ENCODE measurements around the gene ATG14.
"Not testable (repeated sequence)": the region's sequence is repeated elsewhere in the genome, so short reads cannot be mapped to it uniquely, and the experiment has no call there.

The ATG14 gene

GRCh38 chr14:55383541-55384140, 28.0 kb downstream of the ATG14 start:
- DNase-seq = no peak

GRCh38 chr14:55383056-55383466, 28.6 kb downstream of the ATG14 start:
- not testable (repeated sequence) for DNase-seq

- DNase-seq = no peak
Measured at GRCh38 chr14:55382483-55382882, 29.1 kb downstream of the ATG14 start.

- DNase-seq = no peak
Measured at GRCh38 chr14:55381561-55381960, 30.1 kb downstream of the ATG14 start.

- DNase-seq = no peak
Measured at GRCh38 chr14:55381040-55381439, 30.6 kb downstream of the ATG14 start.

- DNase-seq = no peak
Measured at GRCh38 chr14:55377236-55377635, 34.4 kb downstream of the ATG14 start.

GRCh38 chr14:55374771-55375170, 36.9 kb downstream of the ATG14 start:
- DNase-seq = no peak

- no peak for DNase-seq
Measured at GRCh38 chr14:55373784-55374705, 37.6 kb downstream of the ATG14 start.

- no peak for DNase-seq
Measured at GRCh38 chr14:55372825-55373224, 38.8 kb downstream of the ATG14 start.

GRCh38 chr14:55372423-55372822, 39.2 kb downstream of the ATG14 start:
- DNase-seq = no peak

GRCh38 chr14:55370883-55371455, 40.7 kb downstream of the ATG14 start:
- DNase-seq = no peak

- DNase-seq = no peak
Measured at GRCh38 chr14:55366271-55366670, 45.4 kb downstream of the ATG14 start.

- DNase-seq = no peak
Measured at GRCh38 chr14:55361190-55361589, 50.4 kb downstream of the ATG14 start.

GRCh38 chr14:55359307-55359706, 52.3 kb downstream of the ATG14 start:
- no peak for DNase-seq

- DNase-seq = no peak
Measured at GRCh38 chr14:55356913-55357312, 54.7 kb downstream of the ATG14 start.

GRCh38 chr14:55355922-55356321, 55.7 kb downstream of the ATG14 start:
- no peak for DNase-seq

GRCh38 chr14:55354500-55354899, 57.1 kb downstream of the ATG14 start:
- DNase-seq = peak; percentile 6

GRCh38 chr14:55353686-55354467, 57.8 kb downstream of the ATG14 start:
- no peak for DNase-seq

- no peak for DNase-seq
Measured at GRCh38 chr14:55352201-55352600, 59.4 kb downstream of the ATG14 start.

GRCh38 chr14:55351111-55351510, 60.5 kb downstream of the ATG14 start:
- DNase-seq = no peak

- DNase-seq = no peak
Measured at GRCh38 chr14:55350461-55350860, 61.2 kb downstream of the ATG14 start.

- DNase-seq = no peak
Measured at GRCh38 chr14:55349565-55349964, 62.1 kb downstream of the ATG14 start.

- no peak for DNase-seq
Measured at GRCh38 chr14:55348766-55349453, 62.7 kb downstream of the ATG14 start.
